Measurements from ENCODE around the gene OR6C68.
"Not testable (repeated sequence)": the region's sequence is repeated elsewhere in the genome, so short reads cannot be mapped to it uniquely, and the experiment has no call there.

Gene OR6C68

DNA sequence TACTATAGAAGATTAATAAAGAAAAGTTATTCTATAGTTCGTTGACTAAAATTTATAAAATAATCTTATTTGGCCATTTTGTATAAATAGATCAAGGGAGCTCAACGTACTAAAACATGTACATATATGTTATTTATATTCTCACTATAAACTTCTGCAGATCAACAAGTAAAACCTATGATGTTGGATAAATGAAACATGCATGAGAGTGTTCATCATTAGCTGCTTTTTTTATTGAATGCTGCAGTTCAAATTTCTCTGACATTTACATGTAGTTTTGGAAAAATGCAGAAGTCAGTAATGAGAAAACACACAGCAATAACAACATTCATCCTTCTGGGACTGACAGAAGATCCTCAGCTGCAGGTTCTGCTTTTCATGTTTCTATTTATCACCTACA is at the start of gene OR6C68:
TSS of gene OR6C68 (plus strand) at position 301 of the 400 bp plus-strand sequence. CDS start at position 301, 0 bp downstream.
- DNase-seq = no peak

DNA sequence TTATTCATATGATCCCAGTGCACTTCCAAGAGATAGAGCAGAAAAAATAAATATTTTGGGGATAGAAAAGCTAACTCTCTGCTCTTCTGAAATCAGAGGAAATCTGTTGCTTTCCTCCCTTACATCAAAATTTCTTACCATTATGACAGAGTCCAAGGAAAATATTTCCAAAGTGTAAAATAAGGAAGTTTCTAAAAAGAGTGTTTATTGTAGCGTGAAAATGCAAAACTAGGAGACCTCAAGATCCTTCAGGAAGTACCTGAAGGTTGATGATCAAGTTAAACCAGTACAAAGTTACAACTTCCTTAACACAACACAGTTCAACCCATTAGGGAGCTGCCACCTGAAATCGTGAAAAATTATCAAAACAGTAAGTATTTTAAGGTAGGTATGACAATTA is 48.4 kb upstream of the OR6C68 start, which contains the start of gene OR6C2:
TSS of gene OR6C2 (plus strand) at position 301 of the 400 bp plus-strand sequence. CDS start 8,138 bp downstream, outside the sequence.
- DNase-seq = no peak

DNA sequence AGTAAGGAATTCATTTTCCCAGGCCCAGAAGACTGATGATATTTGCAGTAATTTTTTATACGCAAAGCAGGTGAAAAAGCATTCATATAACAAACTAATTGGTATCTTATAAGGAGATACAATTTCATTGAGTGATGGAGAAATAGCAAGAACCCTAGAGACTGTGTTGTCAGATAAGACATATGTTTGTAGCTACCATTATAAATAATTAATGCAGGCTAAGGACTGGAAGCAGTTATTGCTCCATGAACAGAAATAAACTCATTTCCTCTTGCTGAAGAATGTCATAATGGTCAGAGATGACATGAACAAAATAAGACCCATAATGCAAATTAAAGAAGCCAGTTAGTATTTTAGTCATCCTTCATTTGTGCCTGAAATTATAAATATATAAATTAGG is 46.8 kb upstream of the OR6C68 start:
- DNase-seq = no peak

GRCh38 chr12:55446326-55446725 is 45.9 kb upstream of the OR6C68 start:
- DNase-seq = no peak

GRCh38 chr12:55448825-55449224 is 43.4 kb upstream of the OR6C68 start:
- DNase-seq = no peak

DNA sequence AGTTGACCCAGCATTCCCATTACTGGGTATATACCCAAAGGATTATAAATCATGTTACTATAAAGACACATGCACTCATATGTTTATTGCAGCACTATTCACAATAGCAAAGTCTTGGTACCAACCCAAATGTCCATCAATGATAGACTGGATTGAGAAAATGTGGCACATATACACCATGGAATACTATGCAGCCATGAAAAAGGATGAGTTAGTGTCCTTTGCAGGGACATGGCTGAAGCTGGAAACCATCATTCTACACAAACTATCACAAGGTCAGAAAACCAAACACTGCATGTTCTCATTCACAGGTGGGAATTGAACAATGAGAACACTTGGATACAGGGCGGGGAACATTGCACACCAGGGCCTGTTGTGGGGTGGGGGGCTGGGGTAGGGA is 27.3 kb upstream of the OR6C68 start:
- DNase-seq = not testable (repeated sequence)

DNA sequence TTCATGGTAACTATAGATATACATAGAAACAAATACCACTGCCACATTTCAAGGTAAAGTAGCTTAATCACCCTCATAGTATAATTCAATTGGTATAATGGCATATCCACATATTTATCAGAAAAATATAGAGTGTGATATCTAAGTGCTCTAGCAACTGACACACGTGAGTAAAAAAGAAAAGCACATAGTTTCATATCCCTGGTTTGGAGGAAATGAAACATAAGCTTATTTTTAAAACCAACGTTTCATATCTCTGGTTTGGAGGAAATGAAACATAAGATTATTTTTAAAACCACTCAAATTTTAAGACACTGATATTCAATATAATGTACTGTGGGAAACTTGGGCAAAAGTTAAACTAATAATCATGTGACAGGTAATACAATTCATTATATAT is 24.3 kb upstream of the OR6C68 start:
- DNase-seq = no peak

DNA sequence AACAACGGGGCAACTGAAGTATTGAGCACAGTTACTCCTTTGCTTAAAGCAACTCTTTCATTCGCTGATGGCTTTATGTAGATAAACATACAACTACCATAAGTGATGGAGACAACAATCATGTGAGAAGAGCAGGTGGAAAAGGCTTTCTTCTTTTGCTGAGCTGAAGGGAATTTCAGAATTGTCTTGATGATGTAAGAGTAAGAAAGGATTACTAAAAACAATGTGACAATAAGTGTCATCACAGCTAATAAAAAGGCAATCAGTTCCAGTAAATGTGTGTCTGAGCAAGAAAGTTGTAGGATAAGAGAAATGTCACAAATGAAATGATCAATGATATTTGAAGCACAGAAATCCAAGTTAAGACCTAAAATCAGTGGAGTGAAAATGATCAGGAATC is 22.9 kb upstream of the OR6C68 start:
- DNase-seq = no peak

DNA sequence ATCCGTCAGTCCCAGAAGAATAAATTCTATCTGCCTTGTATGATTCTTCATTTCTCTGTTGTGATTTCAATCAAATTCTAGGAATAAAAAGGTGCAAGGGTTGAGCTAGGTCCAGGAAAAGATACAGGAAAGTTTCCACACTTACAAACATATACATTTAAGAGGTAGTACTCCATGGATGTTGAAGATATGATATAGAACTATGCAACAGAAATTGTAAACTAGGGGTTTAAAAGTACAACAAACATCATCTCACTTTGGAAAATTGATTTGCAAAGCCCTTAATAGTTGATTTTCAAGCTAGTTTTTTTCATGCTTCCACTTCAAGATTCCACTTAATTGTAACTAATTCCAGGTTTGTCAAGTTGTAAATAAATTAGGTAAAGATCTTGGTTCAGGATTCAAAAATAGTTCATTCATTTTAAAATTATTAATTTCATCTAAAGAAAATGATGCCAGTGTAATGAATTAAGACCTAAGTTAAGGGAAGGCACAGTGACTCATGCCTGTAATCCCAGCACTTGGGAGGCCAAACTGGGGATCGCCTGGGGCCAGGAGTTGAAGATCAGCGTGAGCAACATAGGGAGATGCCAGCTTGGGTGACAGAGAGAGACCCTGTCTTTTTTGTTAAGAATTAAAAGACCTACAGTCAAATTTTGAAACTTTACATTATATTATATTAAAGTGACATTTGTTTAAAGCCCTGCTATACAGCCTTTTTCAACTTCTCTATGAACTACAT is 21.9 kb upstream of the OR6C68 start, which contains the start of gene OR6C70:
TSS of gene OR6C70 (minus strand) at position 51 of the 742 bp plus-strand sequence. CDS start at position 51, 0 bp downstream.
- DNase-seq = no peak

GRCh38 chr12:55472264-55472663 is 19.9 kb upstream of the OR6C68 start:
- no peak for DNase-seq

DNA sequence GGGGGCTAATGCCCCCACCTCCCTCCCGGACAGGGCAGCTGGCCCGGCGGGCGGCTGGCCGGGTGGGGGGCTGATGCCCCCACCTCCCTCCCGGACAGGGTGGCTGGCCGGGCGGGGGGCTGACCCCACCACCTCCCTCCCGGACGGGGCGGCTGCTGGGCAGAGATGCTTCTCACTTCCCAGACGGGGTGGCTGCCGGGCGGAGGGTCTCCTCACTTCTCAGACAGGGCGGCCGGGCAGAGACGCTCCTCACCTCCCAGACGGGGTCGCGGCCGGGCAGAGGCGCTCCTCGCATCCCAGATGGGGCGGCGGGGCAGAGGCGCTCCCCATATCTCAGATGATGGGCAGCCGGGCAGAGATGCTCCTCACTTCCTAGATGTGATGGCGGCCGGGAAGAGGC is 13.0 kb upstream of the OR6C68 start:
- DNase-seq = not testable (repeated sequence)

GRCh38 chr12:55484284-55484683 is 7.9 kb upstream of the OR6C68 start:
- DNase-seq = not testable (repeated sequence)

GRCh38 chr12:55495490-55495889 is 3.3 kb downstream of the OR6C68 start:
- no peak for DNase-seq

DNA sequence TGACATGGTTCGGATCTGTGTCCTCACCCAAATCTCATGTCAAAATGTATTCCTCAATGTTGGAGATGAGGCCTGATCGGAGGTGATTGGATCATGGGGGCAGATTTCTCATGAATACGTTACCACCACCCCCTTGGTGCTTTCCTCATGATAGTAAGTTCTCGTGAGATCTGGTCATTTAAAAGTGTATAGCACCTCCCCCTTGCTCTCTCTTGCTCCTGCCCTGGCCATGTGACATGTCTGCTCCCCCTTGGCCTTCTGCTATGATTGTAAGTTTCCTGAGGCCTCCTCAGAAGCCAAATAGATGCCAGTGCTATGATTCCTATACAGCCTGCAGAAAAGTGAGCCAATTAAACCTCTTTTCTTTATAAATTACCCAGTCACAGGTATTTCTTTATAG is 7.1 kb downstream of the OR6C68 start:
- DNase-seq = no peak

GRCh38 chr12:55499810-55500252 is 7.7 kb downstream of the OR6C68 start:
- no peak for DNase-seq

GRCh38 chr12:55501601-55502000 is 9.4 kb downstream of the OR6C68 start:
- no peak for DNase-seq

DNA sequence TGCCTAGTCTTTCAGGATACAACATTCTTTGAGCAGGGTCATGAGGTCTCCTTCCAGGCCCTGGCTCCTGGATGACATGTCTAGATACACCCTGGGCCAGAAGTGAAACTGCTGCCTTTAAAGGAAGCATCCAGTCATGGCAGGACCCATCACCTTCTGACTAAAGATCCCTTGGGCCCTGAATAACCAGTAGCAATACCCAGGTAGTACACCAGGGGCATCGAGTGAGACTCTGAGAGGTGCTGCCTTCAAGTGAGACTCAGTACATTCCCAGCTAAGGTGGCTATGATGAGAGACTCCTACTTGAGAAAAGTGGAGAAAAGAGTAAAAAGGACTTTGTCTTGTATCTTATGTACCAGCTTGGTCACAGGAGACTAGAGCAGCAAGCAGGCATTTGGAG is 23.5 kb downstream of the OR6C68 start:
- no peak for DNase-seq

DNA sequence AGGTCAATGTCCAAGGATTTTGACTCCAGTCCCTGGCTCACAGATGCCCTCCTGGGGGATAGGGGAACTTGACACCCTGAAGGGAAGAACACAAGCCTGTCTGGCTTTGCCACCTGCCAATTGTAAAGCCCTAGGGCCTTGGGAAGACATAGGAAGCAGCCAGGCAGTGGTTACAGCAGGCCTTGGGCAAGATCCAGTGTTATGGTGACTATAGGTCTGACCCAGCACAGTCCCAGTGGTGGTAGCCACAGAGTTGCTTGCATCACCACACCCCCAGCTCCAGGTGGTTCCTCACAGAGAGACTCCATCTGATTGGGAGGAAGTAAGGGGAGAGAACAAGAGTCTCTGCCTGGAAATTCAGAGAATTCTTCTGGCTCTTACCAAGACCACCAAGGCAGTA is 24.2 kb downstream of the OR6C68 start:
- DNase-seq = no peak
